H1 (cell line): ENCODE data around the gene TSKU.

Source experiments
- CEBPB ChIP-seq: IDR thresholded peaks from 2 replicates; pipeline ENCODE4 v1.6.1; 2012; ENCODE audit warnings: low read depth, low read length
- CHD2 ChIP-seq: IDR thresholded peaks from 2 replicates; pipeline ENCODE4 v1.6.1; 2012; ENCODE audit warnings: low read length, improper control_type of control experiment
- EP300 ChIP-seq, 2 experiments: IDR thresholded peaks; 1 replicate in 1 of 2; 2 replicates in 1 of 2; pipeline ENCODE4 v1.6.1; 2011 to 2012; ENCODE audit warnings: low read depth in 2 of 2, low read length in 2 of 2, mild to moderate bottlenecking in 2 of 2, borderline replicate concordance in 1 of 2, inconsistent platforms in 1 of 2, moderate library complexity in 1 of 2
- HDAC2 ChIP-seq, 2 experiments: fragments of 300-600 bp in 1 of 2; sonication (generic) in 1 of 2; IDR thresholded peaks; 2 replicates each; pipeline ENCODE4 v1.6.1; 2011 to 2012; ENCODE audit warnings: low read depth in 2 of 2, low read length in 2 of 2, mild to moderate bottlenecking in 2 of 2, moderate library complexity in 2 of 2, borderline replicate concordance in 1 of 2, inconsistent platforms in 1 of 2
- POLR2A ChIP-seq, 2 experiments: IDR thresholded peaks; 1 replicate in 1 of 2; 2 replicates in 1 of 2; pipeline ENCODE4 v1.6.1; 2011; ENCODE audit warnings: low read depth in 2 of 2, low read length in 2 of 2, mild to moderate bottlenecking in 2 of 2; ENCODE audit errors: control extremely low read depth in 1 of 2
- RBBP5 ChIP-seq: IDR thresholded peaks from 2 replicates; pipeline ENCODE4 v1.7.1; 2012; ENCODE audit warnings: low read depth, mild to moderate bottlenecking, inconsistent platforms, low read length, moderate library complexity, borderline replicate concordance
- TF ChIP-seq, protein P1 (sequence below): IDR thresholded peaks from 2 replicates; pipeline ENCODE4 v1.6.1; 2012; ENCODE audit warnings: inconsistent platforms
- TF ChIP-seq, protein P2 (sequence below), 3 experiments: IDR thresholded peaks; 1 replicate in 2 of 3; 2 replicates in 1 of 3; pipeline versions ENCODE4 v1.5.1 to v1.6.1; 2011; ENCODE audit warnings: low read length in 3 of 3, mild to moderate bottlenecking in 3 of 3, inconsistent platforms in 2 of 3, low read depth in 1 of 3, moderate library complexity in 1 of 3; ENCODE audit not compliant: insufficient read depth in 1 of 3; ENCODE audit errors: control extremely low read depth in 1 of 3

DNA sequence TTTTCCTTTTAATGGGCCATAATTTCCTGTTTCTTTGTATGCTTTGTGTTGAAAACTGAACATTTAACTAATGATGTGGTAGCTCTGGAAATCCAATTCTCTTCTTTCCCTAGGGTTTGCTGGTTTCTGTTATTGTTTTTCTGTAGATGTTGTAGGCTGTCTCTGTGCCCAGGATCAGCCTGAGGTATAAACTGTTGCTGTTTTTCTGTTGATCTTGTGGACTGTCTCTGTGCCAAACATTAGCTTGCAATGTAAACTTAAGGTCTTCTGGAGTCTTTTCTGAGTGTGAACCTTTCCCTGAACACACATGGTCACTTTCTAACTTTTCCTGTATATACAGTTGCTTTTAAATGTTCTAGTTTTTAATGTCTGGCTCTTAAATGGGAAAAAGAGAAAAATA is 5.9 kb upstream of the TSKU start:
- TF ChIP-seq, protein P1, sequence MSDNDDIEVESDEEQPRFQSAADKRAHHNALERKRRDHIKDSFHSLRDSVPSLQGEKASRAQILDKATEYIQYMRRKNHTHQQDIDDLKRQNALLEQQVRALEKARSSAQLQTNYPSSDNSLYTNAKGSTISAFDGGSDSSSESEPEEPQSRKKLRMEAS, result no peak
- TF ChIP-seq CHD2, result no peak
- TF ChIP-seq EP300 (IDR thresholded peaks at IDR 0.05; ENCODE audit: borderline replicate concordance in 1 of 2, low read depth in 2 of 2, low read length in 2 of 2), result no peak
- no peak for TF ChIP-seq CEBPB
- no peak for TF ChIP-seq HDAC2 (IDR thresholded peaks at IDR 0.05; ENCODE audit: borderline replicate concordance in 1 of 2, low read depth in 2 of 2, low read length in 2 of 2)
- TF ChIP-seq POLR2A (IDR thresholded peaks at IDR 0.05; ENCODE audit: control extremely low read depth in 1 of 2, low read depth in 2 of 2, low read length in 2 of 2), result no peak
- TF ChIP-seq, protein P2, sequence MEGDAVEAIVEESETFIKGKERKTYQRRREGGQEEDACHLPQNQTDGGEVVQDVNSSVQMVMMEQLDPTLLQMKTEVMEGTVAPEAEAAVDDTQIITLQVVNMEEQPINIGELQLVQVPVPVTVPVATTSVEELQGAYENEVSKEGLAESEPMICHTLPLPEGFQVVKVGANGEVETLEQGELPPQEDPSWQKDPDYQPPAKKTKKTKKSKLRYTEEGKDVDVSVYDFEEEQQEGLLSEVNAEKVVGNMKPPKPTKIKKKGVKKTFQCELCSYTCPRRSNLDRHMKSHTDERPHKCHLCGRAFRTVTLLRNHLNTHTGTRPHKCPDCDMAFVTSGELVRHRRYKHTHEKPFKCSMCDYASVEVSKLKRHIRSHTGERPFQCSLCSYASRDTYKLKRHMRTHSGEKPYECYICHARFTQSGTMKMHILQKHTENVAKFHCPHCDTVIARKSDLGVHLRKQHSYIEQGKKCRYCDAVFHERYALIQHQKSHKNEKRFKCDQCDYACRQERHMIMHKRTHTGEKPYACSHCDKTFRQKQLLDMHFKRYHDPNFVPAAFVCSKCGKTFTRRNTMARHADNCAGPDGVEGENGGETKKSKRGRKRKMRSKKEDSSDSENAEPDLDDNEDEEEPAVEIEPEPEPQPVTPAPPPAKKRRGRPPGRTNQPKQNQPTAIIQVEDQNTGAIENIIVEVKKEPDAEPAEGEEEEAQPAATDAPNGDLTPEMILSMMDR (IDR thresholded peaks at IDR 0.05; ENCODE audit: control extremely low read depth in 1 of 3, insufficient read depth in 1 of 3, low read depth in 1 of 3, low read length in 3 of 3), result no peak
- TF ChIP-seq RBBP5, result no peak
